Measurements from ENCODE around the gene SLC2A1. TPM values are rescaled to one million over a fixed set of nuclear protein-coding genes. Genes with fewer than 3 reads are reported as not detected.
A peak's percentile ranks its signal among the peaks of the same experiment; 100 is the strongest.

SLC2A1 gene
- total and polyA plus RNA-seq, 2 of the 13 experiments (the other 11 are each of a cell fraction or from before 2014, with no cell fraction given), result 125 to 423 TPM

- TF ChIP-seq ZNF142 (CRISPR knock-in tag; IDR thresholded peaks at IDR 0.05) (peak; percentile 47; the same call in 1 of the 2 replicates), ZNF781 (CRISPR knock-in tag; IDR thresholded peaks at IDR 0.05; ENCODE audit: borderline replicate concordance, not compliant biosample characterization) (no peak), ZNF230 (CRISPR knock-in tag; IDR thresholded peaks at IDR 0.05) (peak; percentile 39; the same call in 1 of the 2 replicates), ZKSCAN8 (CRISPR knock-in tag; IDR thresholded peaks at IDR 0.05; ENCODE audit: borderline replicate concordance) (peak; percentile 20; the same call in 1 of the 2 replicates), MNT (IDR thresholded peaks at IDR 0.05) (0 out of 2 replicates have a peak, but pooled peaks have one; percentile 13), ZNF556 (CRISPR knock-in tag; IDR thresholded peaks at IDR 0.05; ENCODE audit: borderline replicate concordance) (peak; percentile 81; the same call in 1 of the 2 replicates), HOXA5 (CRISPR knock-in tag; IDR thresholded peaks at IDR 0.05) (no peak), PHF5A (CRISPR knock-in tag; IDR thresholded peaks at IDR 0.05; ENCODE audit: low read depth, unreplicated experiment) (no peak), ZNF709 (CRISPR knock-in tag; IDR thresholded peaks at IDR 0.05) (peak; percentile 64), SP5 (CRISPR knock-in tag; IDR thresholded peaks at IDR 0.05; ENCODE audit: borderline replicate concordance, low read depth) (peak; percentile 66), ZGPAT (CRISPR knock-in tag; IDR thresholded peaks at IDR 0.05) (peak; percentile 65), ZBTB7B (CRISPR knock-in tag; IDR thresholded peaks at IDR 0.05) (peak; percentile 48; the same call in 1 of the 2 replicates), ZNF775 (CRISPR knock-in tag; IDR thresholded peaks at IDR 0.05; ENCODE audit: borderline replicate concordance) (no peak), MEIS2 (CRISPR knock-in tag; IDR thresholded peaks at IDR 0.05) (peak; percentile 10; the same call in 1 of the 2 replicates), ZNF687 (CRISPR knock-in tag; IDR thresholded peaks at IDR 0.05) (peak; percentile 85)
These were observed at the start of gene SLC2A1 (continued) for GRCh38 chr1:42958488-42959319.
